ENCODE results near the gene FNDC11.

FNDC11 gene

DNA sequence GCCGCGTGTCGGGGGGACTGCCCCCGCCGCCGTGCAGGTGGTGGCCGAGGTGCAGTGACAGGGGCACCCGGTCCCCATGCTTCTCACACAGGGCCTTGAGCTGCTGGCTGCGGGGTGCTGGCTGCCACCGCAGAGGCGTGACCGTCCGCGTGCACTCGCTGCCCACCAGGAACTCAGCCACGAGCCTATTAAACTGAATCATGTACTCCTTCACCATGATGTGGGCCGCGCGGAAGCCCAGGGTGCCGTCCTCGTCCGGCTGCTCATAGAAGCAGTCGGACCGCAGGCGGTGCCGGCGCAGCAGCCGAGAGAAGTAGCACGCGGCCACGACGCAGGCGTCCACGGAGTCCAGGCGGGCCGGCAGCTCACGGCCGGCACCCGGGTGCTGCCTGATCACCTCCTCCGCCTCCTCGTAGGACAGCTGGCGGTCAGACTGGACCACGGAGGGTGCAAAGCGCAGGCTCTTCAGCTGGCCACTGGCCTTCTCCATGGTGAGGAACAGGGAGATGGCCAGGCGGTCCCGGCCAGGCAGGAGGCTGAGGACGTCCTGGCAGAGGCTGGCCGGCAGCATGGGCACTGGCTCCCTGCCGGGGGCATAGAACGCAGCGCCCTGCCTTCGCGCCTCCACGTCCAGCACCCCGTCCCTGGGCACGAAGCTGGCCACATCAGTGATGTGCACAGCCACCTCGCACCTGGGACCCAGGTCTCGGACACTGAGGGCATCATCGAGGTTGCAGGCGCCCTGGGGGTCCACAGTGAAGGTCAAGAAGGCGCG, 10.3 kb downstream of the FNDC11 start:
- TF ChIP-seq, protein P1, sequence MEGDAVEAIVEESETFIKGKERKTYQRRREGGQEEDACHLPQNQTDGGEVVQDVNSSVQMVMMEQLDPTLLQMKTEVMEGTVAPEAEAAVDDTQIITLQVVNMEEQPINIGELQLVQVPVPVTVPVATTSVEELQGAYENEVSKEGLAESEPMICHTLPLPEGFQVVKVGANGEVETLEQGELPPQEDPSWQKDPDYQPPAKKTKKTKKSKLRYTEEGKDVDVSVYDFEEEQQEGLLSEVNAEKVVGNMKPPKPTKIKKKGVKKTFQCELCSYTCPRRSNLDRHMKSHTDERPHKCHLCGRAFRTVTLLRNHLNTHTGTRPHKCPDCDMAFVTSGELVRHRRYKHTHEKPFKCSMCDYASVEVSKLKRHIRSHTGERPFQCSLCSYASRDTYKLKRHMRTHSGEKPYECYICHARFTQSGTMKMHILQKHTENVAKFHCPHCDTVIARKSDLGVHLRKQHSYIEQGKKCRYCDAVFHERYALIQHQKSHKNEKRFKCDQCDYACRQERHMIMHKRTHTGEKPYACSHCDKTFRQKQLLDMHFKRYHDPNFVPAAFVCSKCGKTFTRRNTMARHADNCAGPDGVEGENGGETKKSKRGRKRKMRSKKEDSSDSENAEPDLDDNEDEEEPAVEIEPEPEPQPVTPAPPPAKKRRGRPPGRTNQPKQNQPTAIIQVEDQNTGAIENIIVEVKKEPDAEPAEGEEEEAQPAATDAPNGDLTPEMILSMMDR (IDR thresholded peaks at IDR 0.05; ENCODE audit: control insufficient read depth, extremely low read depth, insufficient read depth) = no peak
- DNase-seq (ENCODE audit: low read depth) = no peak
- no peak overlapping the region for H3K4me3 ChIP-seq (ENCODE audit: low read depth, low read length)

DNA sequence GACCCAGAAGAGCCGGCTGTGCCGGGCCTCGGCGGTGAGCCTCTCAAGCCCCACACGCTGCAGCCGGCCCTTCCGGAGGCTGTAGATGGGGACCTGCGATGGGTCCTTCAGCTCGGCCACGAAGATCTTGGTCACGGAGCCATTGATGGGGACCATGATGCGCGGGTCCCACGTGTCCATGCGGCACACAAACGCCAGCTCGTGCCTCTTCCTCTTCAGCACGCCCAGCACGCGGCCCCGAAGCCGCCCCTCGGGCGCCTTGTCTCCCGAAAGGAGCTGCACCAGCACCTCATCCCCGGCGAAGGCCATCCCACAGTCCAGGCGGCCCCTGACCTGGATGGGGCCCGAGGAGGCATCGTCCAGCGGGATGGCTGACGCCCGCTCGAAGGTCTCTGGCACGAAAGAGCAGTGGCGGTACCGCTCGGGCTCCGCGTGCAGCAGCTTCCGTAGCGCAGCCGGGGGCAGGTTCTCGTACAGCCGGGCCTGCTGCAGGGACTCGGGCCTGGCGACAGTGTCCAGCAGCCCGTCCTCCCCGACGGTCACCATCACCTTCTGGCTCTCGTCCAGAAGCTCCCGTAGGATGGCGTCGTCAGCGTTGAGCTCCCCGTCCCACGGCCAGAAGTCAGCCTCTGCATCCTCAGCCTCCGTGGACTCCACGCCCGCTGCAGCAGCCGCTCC, 11.2 kb downstream of the FNDC11 start:
- no peak for DNase-seq (ENCODE audit: low read depth)
- no peak overlapping the region for H3K4me3 ChIP-seq (ENCODE audit: low read depth, low read length)
- TF ChIP-seq, protein P1 (IDR thresholded peaks at IDR 0.05; ENCODE audit: control insufficient read depth, extremely low read depth, insufficient read depth) = no peak

DNA sequence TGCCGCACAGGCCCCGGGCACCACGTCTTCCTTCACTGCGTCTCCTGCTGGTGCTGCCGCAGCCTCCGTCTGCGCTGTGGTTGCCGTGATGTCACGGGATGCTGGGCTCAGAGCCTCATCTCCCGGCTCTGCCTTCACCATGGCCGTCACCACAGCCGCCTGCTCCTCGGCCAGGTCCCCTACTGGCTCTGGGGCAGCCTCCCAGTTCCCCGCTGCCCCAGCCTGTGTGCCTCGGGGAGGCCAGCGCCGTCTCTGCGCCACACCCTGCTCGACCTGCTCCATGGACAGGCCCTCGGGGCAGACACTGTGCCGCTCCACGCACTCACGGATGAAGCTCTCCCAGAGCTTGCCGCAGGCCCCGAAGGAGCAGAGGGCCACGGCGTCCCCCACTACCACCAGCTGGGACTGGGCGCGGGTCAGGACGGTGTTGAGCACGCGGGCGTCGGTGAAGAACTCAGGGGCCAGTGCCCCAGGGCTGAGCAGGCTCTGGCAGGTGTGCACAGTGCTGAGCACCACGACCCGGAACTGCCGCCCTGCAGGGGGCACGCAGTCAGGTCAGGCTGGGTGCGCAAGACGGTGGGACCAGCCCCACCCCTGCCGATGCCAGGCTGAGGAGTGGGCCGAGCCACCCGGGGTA, 11.9 kb downstream of the FNDC11 start:
- no peak overlapping the region for H3K4me3 ChIP-seq (ENCODE audit: low read depth, low read length)
- TF ChIP-seq, protein P1 (IDR thresholded peaks at IDR 0.05; ENCODE audit: control insufficient read depth, extremely low read depth, insufficient read depth) = no peak
- no peak for DNase-seq (ENCODE audit: low read depth)

DNA sequence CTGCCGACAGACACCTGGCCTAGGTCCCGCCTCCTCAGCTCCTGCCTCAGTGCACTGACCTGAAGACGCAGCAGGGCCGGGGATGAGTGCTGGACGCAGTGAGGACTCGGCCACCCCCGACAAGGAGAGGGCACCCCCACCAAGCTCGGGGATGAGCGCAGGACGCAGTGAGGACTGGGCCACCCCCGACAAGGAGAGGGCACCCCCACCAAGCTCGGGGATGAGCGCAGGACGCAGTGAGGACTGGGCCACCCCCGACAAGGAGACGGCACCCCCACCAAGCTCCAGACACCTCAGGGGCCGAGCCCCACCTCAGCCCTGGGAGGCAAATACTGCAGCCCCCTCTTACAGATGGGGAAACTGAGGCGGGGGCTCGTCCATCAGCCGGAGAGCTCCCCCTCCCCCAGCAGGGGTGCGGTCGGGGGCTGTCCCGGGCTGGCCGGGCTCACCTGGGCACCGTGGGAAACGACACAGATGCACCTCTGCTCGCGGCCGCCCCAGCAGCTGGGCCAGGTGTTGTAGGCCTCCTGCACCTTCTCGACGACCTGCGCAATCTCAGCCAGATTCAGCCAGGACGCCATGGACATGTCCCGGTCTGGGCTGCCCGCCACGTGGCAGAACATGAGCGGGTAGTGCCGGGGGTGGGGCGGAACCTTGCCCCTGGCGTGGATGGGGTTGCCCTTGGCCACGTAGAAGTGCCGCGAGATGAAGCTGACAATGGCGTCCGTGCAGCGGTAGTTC, 12.6 kb downstream of the FNDC11 start:
- no peak overlapping the region for H3K4me3 ChIP-seq (ENCODE audit: low read depth, low read length)
- no peak for DNase-seq (ENCODE audit: low read depth)
- TF ChIP-seq, protein P1 (IDR thresholded peaks at IDR 0.05; ENCODE audit: control insufficient read depth, extremely low read depth, insufficient read depth) = no peak

DNA sequence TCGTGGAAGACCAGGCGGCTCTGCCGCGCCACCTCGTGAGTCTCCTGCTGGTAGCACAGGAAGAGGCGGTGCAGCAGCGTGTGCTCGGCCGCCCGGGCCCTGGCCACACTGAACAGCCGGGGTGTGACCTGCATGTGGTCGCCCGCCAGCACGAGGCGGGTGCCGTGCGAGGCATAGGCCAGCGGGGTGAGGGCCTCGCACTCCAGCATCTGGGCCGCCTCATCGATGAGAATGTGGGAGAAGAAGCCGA, 13.1 kb downstream of the FNDC11 start:
- H3K4me3 ChIP-seq (ENCODE audit: low read depth, low read length) = no peak overlapping the region
- no peak for DNase-seq (ENCODE audit: low read depth)
- TF ChIP-seq, protein P1 (IDR thresholded peaks at IDR 0.05; ENCODE audit: control insufficient read depth, extremely low read depth, insufficient read depth) = no peak

DNA sequence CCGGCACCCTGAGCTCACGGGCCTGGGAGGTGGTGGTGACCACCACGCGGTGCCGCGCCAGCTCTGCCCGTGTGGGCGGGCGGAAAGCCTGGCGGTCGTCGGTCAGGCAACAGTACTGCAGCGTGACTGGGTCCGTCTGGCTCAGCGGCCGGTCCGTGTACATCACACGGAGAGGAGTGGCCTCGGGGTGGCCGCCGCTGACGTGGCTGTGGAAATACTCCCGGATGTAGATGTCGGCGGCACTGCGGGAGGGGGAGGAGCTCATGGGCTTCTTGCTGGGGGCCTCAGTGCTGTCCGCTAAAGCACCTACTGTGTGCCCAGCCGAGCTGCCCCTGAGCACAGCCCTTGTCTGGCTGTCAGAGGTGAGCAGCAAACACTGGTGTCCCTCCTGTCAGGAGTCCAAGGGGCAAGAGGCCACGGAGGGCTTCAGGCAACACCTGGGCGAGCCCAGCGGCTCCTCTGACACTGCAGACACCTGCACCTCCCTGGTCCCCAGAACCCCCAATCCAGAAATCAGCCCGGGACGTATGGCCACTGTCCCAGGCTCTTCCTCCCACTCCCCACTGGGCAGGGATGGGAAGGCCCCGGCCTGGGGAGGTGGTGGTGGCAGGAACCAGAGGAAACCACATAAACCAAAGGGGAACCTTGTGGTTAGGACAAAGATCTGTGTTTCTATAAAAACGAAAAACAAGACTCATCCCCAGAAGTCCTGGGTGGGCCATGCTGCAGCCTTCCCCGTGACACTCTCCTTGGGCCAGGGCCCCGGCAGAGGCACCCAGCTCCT, 13.6 kb downstream of the FNDC11 start:
- TF ChIP-seq, protein P1 (IDR thresholded peaks at IDR 0.05; ENCODE audit: control insufficient read depth, extremely low read depth, insufficient read depth) = no peak
- DNase-seq (ENCODE audit: low read depth) = no peak
- no peak overlapping the region for H3K4me3 ChIP-seq (ENCODE audit: low read depth, low read length)
